ENCODE results near the gene RBM39.

DNA sequence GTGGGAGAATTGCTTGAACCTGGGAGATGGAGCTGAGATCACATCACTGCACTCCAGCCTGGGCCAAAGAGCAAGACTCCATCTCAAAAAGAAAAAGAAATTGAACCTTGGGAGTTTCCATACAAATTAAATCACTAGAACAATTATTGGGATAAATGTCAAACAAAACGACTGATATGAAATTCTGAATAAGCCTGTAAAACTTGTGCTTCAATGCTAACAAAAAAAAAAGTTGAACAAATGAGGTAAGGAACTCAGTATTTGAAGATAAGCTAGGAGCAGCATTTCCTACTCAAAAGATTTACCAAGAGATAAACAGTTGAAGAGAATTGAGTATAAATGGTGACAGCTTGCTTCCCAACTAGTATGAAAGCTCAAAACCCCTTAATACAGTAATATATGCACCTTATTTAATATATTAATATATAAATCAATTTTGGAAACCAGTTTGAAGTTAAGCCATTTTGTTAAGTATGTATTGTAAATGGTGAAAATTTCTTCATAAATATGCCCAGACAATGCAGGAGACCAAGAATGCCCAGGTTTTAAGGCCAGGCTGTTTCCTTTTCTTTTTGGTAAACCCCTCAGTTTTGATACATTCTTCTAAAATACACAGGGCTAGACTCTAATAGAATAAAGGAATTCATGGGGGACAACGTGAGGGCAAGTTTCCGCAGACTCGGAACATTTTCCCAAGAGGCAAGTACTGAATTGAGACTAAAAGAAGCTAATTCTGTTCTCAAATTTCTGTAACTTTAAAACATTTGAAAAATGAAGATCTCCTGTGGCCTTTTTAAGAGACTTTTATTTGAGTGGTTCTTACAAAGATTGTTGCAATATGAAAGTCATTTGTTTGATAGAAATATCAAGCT is 39.0 kb downstream of the RBM39 start:
- TF ChIP-seq, protein P1, sequence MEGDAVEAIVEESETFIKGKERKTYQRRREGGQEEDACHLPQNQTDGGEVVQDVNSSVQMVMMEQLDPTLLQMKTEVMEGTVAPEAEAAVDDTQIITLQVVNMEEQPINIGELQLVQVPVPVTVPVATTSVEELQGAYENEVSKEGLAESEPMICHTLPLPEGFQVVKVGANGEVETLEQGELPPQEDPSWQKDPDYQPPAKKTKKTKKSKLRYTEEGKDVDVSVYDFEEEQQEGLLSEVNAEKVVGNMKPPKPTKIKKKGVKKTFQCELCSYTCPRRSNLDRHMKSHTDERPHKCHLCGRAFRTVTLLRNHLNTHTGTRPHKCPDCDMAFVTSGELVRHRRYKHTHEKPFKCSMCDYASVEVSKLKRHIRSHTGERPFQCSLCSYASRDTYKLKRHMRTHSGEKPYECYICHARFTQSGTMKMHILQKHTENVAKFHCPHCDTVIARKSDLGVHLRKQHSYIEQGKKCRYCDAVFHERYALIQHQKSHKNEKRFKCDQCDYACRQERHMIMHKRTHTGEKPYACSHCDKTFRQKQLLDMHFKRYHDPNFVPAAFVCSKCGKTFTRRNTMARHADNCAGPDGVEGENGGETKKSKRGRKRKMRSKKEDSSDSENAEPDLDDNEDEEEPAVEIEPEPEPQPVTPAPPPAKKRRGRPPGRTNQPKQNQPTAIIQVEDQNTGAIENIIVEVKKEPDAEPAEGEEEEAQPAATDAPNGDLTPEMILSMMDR (IDR thresholded peaks at IDR 0.05), result no peak
- TF ChIP-seq POLR2A (IDR thresholded peaks at IDR 0.05; ENCODE audit: low read depth), result no peak
- TF ChIP-seq EP300 (IDR thresholded peaks at IDR 0.05), result no peak
- TF ChIP-seq POLR2AphosphoS5 (IDR thresholded peaks at IDR 0.05), result no peak
